ENCODE results near the gene MCRS1. TPM values are rescaled to one million over a fixed set of nuclear protein-coding genes. Genes with fewer than 3 reads are reported as not detected.

Gene MCRS1
- total RNA-seq, 4 donors from 2014 or later, result 20.0 to 81.2 (median 50.4) TPM

GRCh38 chr12:49599961-49600360 is 32.0 kb upstream of the MCRS1 start:
- Histone ChIP-seq H3K9me3 (no peaks in the 10 kb centered on the region), H3K36me3 (no peaks in the 10 kb centered on the region), H3K27me3 (no peaks in the 10 kb centered on the region), H3K4me3 (no peak overlapping the region), H3K27ac (no peak overlapping the region), H3K4me1 (no peaks in the 10 kb centered on the region)
- no peak for TF ChIP-seq POLR2A (IDR thresholded peaks at IDR 0.05)
- no peak for TF ChIP-seq CTCF (IDR thresholded peaks at IDR 0.05)
- no peak for DNase-seq
- intact Hi-C loops (cut with DNase I; ENCODE audit: low total_unique reads), result no loop called here

DNA sequence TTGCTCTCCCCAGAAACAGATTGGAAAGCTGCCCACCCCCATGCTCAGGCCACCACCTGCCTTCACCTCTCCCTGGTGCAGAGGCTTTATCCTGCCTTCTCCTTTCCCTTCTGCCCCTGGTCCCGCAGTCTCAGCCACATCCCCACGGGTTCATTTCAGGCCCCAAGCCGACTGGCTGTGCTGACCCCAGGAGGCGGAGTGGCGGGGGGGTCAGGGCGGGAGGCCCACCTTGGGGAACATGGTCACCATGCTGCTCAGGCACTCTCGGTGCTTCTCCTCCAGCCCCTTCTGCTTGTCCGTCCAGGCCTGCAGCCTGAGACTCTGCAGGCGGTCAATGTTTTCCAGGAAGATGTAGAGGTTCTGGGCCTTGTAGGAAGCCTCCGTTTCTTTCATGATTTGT is 30.6 kb upstream of the MCRS1 start:
- Histone ChIP-seq H3K27me3 (no peaks in the 10 kb centered on the region), H3K4me1 (no peaks in the 10 kb centered on the region), H3K4me3 (no peak overlapping the region), H3K9me3 (no peaks in the 10 kb centered on the region), H3K27ac (no peak overlapping the region), H3K36me3 (no peaks in the 10 kb centered on the region)
- no peak for DNase-seq
- intact Hi-C loops (cut with DNase I; ENCODE audit: low total_unique reads), result no loop called here
- TF ChIP-seq CTCF (IDR thresholded peaks at IDR 0.05) (no peak), POLR2A (IDR thresholded peaks at IDR 0.05) (no peak)

- no peak overlapping the region for H3K27ac ChIP-seq
- intact Hi-C loops (cut with DNase I; ENCODE audit: low total_unique reads), result no loop called here
- DNase-seq, result no peak
- no peaks in the 10 kb centered on the region for H3K4me1 ChIP-seq
- TF ChIP-seq POLR2A (IDR thresholded peaks at IDR 0.05) (no peak), CTCF (IDR thresholded peaks at IDR 0.05) (no peak)
- no peaks in the 10 kb centered on the region for H3K9me3 ChIP-seq
- no peak overlapping the region for H3K4me3 ChIP-seq
- H3K36me3 ChIP-seq, result no peaks in the 10 kb centered on the region
- no peaks in the 10 kb centered on the region for H3K27me3 ChIP-seq
Observed at GRCh38 chr12:49588721-49589516, 21.0 kb upstream of the MCRS1 start.

GRCh38 chr12:49588281-49588680 is 20.3 kb upstream of the MCRS1 start:
- H3K4me3 ChIP-seq, result no peak overlapping the region
- no peaks in the 10 kb centered on the region for H3K36me3 ChIP-seq
- TF ChIP-seq CTCF (IDR thresholded peaks at IDR 0.05) (no peak), POLR2A (IDR thresholded peaks at IDR 0.05) (no peak)
- H3K4me1 ChIP-seq, result no peaks in the 10 kb centered on the region
- intact Hi-C loops (cut with DNase I; ENCODE audit: low total_unique reads), result no loop called here
- no peak for DNase-seq
- H3K27ac ChIP-seq, result no peak overlapping the region
- H3K9me3 ChIP-seq, result no peaks in the 10 kb centered on the region
- no peaks in the 10 kb centered on the region for H3K27me3 ChIP-seq

DNA sequence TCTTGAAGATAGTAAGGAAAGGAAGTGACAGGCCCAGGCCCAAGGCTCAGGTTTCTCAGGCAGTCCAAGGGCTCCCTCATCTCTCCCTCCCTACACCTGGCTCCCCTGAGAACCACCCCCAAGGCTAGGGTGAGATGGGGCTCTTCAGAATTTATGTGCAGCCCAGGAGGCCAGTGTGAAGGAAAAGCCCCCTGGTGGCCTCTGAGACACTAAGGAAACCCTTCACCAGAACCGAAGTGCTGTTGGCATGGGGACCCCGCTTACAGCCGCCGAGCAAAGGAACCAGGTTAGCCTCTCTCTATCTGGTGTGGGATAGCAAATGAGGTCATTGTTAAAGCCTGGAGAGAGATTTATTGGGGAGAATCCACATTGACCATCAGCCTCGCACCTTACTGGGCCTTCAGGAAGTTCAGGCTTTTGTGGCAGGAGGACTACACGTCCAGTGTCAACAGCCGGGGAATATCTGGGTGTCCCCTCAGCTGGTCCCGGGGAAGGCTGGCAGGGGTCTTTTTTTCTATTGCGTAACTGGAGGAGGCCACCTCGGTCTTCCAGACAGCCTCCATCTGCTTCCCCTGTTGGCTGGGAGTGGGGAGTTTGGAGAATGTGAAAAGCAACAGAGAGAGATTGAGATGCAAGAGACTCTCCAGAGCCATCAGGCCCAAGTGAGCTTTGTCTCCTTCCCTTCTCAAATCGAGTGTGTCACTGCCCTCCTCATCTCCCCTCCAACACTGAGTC is 19.4 kb upstream of the MCRS1 start:
- Histone ChIP-seq H3K27me3 (no peaks in the 10 kb centered on the region), H3K9me3 (no peaks in the 10 kb centered on the region), H3K4me1 (no peaks in the 10 kb centered on the region), H3K36me3 (no peaks in the 10 kb centered on the region), H3K27ac (no peak overlapping the region), H3K4me3 (no peak overlapping the region)
- intact Hi-C loops (cut with DNase I; ENCODE audit: low total_unique reads), result no loop called here
- DNase-seq, result no peak
- no peak for TF ChIP-seq POLR2A (IDR thresholded peaks at IDR 0.05)
- no peak for TF ChIP-seq CTCF (IDR thresholded peaks at IDR 0.05)
